Measurements from ENCODE around the gene IL17C. TPM values are rescaled to one million over a fixed set of nuclear protein-coding genes. Genes with fewer than 3 reads are reported as not detected.

The IL17C gene
- total RNA-seq, 2 donors from 2014 or later = not detected

- Histone ChIP-seq H3K27me3 (no peaks in the 10 kb centered on the region), H3K9me3 (no peaks in the 10 kb centered on the region), H3K4me1 (peaks cover 0 to 9% of the 10 kb centered on the region in 2 donors), H3K27ac (no peak overlapping the region), H3K36me3 (peaks cover 41% of the 10 kb centered on the region), H3K4me3 (no peak overlapping the region)
- TF ChIP-seq, protein P1, sequence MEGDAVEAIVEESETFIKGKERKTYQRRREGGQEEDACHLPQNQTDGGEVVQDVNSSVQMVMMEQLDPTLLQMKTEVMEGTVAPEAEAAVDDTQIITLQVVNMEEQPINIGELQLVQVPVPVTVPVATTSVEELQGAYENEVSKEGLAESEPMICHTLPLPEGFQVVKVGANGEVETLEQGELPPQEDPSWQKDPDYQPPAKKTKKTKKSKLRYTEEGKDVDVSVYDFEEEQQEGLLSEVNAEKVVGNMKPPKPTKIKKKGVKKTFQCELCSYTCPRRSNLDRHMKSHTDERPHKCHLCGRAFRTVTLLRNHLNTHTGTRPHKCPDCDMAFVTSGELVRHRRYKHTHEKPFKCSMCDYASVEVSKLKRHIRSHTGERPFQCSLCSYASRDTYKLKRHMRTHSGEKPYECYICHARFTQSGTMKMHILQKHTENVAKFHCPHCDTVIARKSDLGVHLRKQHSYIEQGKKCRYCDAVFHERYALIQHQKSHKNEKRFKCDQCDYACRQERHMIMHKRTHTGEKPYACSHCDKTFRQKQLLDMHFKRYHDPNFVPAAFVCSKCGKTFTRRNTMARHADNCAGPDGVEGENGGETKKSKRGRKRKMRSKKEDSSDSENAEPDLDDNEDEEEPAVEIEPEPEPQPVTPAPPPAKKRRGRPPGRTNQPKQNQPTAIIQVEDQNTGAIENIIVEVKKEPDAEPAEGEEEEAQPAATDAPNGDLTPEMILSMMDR (IDR thresholded peaks at IDR 0.05) = no peak
- no peak for DNase-seq (ENCODE audit: low spot score)
These were observed 27.2 kb upstream of the IL17C start for GRCh38 chr16:88610909-88611812.

- no peaks in the 10 kb centered on the region for H3K27me3 ChIP-seq
- TF ChIP-seq, protein P1 (IDR thresholded peaks at IDR 0.05) = no peak
- H3K36me3 ChIP-seq = peaks cover 37% of the 10 kb centered on the region
- no peak for DNase-seq (ENCODE audit: low spot score)
- H3K27ac ChIP-seq = no peak overlapping the region
- H3K9me3 ChIP-seq = no peaks in the 10 kb centered on the region
- H3K4me1 ChIP-seq = peaks cover 0 to 9% of the 10 kb centered on the region in 2 donors
- no peak overlapping the region for H3K4me3 ChIP-seq
These were observed 25.1 kb upstream of the IL17C start for GRCh38 chr16:88613293-88613692.

GRCh38 chr16:88613911-88614817 is 24.2 kb upstream of the IL17C start:
- no peak for DNase-seq (ENCODE audit: low spot score)
- Histone ChIP-seq H3K27ac (no peak overlapping the region), H3K27me3 (no peaks in the 10 kb centered on the region), H3K4me1 (peaks cover 0 to 17% of the 10 kb centered on the region in 2 donors), H3K4me3 (no peak overlapping the region), H3K36me3 (peaks cover 38% of the 10 kb centered on the region), H3K9me3 (no peaks in the 10 kb centered on the region)
- TF ChIP-seq, protein P1 (IDR thresholded peaks at IDR 0.05) = no peak

GRCh38 chr16:88614818-88615580 is 23.4 kb upstream of the IL17C start:
- Histone ChIP-seq H3K27ac (no peak overlapping the region), H3K27me3 (no peaks in the 10 kb centered on the region), H3K36me3 (peaks cover 29% of the 10 kb centered on the region), H3K4me3 (no peak overlapping the region), H3K9me3 (no peaks in the 10 kb centered on the region), H3K4me1 (peaks cover 0 to 21% of the 10 kb centered on the region in 2 donors)
- TF ChIP-seq, protein P1 (IDR thresholded peaks at IDR 0.05) = no peak
- DNase-seq (ENCODE audit: low spot score) = no peak

- H3K9me3 ChIP-seq = no peaks in the 10 kb centered on the region
- H3K27me3 ChIP-seq = no peaks in the 10 kb centered on the region
- no peak for DNase-seq (ENCODE audit: low spot score)
- H3K4me1 ChIP-seq = peaks cover 0 to 21% of the 10 kb centered on the region in 2 donors
- H3K36me3 ChIP-seq = peaks cover 17% of the 10 kb centered on the region
- no peak overlapping the region for H3K4me3 ChIP-seq
- TF ChIP-seq, protein P1 (IDR thresholded peaks at IDR 0.05) = no peak
- no peak overlapping the region for H3K27ac ChIP-seq
These were observed 22.1 kb upstream of the IL17C start for GRCh38 chr16:88616320-88616719.

All from right atrium auricular region (tissue), 2 donors.